SU-DHL-6 (cell line): ENCODE data around the gene CDC45.

ENCODE experiments used
- EZH2phosphoT487 ChIP-seq: fragments of 200-600 bp; sonication (generic), shearing (Covaris generic); conservative IDR thresholded peaks from 2 replicates; pipeline ENCODE4 v1.6.1; 2018; ENCODE audit warnings: mild to moderate bottlenecking, antibody characterized with exemption, low read length, moderate library complexity, mixed read lengths
- TF ChIP-seq, protein P1 (sequence below): fragments of 200-600 bp; sonication (generic); IDR thresholded peaks from one replicate; pipeline ENCODE4 v1.5.1; 2017; ENCODE audit warnings: antibody characterized with exemption, mild to moderate bottlenecking, low read length, moderate library complexity; ENCODE audit not compliant: insufficient read depth, poor library complexity, severe bottlenecking

DNA sequence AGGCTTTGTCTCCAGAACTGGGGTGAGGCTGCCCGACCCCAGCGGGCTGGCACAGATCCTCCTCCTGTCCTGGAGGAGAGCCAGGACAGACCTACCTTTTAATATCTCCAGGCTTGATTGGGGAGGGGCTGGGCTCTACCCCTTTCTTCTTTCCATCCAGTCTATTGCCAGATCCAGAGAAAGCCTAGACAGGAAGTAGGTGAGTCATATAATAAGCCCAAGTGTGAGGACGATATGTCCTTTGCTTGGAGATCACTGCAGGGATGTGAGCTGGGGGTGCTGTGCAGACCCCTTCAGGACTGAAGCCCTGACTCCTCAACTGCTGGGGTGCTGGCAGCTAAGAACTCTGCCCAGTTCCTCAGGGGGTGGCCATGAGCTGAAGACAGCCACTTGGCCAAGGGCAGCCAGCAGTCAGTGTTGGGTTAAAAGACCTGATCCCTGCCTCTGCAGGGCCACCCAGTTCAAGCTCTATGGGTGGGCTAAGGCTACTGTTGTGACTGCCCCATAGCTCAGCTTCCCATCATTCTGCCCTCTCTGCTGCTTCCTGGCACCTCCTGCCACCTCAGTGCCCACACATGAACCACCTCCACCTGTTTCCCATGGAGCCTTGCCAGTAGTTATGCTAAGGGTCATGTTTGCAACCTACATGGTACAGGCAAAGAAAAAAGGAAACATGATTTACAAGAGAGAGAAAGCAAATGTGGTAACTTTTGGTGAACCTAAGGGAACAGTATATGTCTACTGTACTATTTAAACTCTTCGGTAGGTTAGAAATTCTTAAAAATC is 23.9 kb upstream of the CDC45 start:
- no peak for TF ChIP-seq EZH2phosphoT487
- TF ChIP-seq, protein P1, sequence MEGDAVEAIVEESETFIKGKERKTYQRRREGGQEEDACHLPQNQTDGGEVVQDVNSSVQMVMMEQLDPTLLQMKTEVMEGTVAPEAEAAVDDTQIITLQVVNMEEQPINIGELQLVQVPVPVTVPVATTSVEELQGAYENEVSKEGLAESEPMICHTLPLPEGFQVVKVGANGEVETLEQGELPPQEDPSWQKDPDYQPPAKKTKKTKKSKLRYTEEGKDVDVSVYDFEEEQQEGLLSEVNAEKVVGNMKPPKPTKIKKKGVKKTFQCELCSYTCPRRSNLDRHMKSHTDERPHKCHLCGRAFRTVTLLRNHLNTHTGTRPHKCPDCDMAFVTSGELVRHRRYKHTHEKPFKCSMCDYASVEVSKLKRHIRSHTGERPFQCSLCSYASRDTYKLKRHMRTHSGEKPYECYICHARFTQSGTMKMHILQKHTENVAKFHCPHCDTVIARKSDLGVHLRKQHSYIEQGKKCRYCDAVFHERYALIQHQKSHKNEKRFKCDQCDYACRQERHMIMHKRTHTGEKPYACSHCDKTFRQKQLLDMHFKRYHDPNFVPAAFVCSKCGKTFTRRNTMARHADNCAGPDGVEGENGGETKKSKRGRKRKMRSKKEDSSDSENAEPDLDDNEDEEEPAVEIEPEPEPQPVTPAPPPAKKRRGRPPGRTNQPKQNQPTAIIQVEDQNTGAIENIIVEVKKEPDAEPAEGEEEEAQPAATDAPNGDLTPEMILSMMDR, result no peak
